ENCODE data around the gene LAMTOR2. TPM values are rescaled to one million over a fixed set of nuclear protein-coding genes. Genes with fewer than 3 reads are reported as not detected.

Gene LAMTOR2
- total RNA-seq, 1 experiment from 2014 or later: 60.2 TPM

DNA sequence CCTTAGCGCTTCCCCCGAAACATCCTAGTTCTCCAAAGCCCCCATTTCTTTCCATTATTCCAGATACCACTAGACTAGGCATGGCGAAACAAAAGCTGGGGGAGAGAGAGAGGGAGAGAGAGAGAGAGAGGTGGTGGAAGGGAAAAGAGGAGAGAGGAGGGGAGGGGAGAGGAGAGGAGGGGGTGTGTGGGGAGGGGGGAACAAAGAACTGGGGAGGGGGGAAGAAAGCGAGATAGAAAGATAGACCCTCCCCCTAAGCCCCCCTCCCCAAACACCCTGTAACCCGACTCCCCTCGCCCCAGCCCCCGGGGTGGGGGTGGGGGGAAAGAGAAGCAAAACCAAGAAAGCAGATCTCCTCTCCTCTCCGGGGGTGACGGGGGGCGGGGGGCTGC is 27.3 kb downstream of the LAMTOR2 start:
- no peak overlapping the region for H2AFZ ChIP-seq (ENCODE audit: low read depth, low read length, poor library complexity, severe bottlenecking)

DNA sequence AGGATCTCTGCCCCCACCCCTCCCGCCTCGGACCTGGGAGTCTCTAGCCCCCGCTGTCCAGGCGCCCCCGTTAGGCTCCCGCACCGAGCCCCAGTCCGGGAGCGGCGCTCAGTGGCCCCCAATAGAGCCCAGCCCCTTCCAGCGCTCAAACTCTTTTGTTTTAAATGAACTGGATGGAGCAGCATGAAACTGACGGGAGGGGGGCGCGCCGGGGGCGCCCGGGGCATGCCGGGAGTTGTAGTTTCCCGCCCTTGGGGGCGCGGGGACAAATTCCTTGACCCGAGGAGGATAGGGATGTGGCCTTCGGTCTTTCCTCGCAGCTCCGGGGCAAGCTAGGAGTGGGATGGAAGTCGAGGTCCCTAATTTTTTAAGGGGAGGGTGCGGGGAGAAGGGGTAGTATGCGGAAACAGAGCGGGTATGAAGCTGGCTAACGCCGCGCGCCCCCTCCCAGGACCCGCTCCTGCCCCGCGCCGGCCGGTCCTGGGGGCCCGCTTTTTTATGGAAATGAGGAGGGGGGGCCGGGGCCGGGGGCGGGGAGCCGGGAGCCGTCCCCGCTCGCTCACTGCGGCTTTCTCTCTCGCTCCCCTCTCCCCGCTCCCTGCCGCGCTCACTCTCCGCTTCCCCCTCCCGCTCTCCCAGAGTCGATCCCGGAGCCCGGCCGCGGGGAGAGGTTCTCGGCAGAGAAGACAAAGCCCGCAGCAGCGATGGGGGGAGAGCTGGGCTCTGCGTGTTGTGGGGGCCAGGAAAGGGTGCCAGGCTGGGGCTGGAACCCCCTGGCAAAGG is 27.9 kb downstream of the LAMTOR2 start, which contains the start of gene MEX3A:
TSS of gene MEX3A (minus strand) at position 157 of the 783 bp plus-strand sequence. CDS start 467 bp downstream, outside the sequence.
- H3K4me3 ChIP-seq (replicated peaks in 1 of 2; ENCODE audit: low read depth in 1 of 2, low read length in 2 of 2): peak within 1 kb of the TSS; percentile 73 to 81
- peak within 1 kb of the TSS; percentile 52 for H2AFZ ChIP-seq (ENCODE audit: low read depth, low read length, poor library complexity, severe bottlenecking)
- peak within 1 kb of the TSS; percentile 72 for H3K9ac ChIP-seq (ENCODE audit: low read length)
- peak within 1 kb of the TSS; percentile 96 for H3K4me2 ChIP-seq (ENCODE audit: low read length)
- H4K20me1 ChIP-seq (ENCODE audit: insufficient read depth): no peaks in the 10 kb centered on the region
- no peaks in the 10 kb centered on the region for H3K27me3 ChIP-seq (ENCODE audit: insufficient read depth, low read length)
- H3K9me2 ChIP-seq (ENCODE audit: insufficient read depth): no peaks in the 10 kb centered on the region
- RAD21 ChIA-PET (ENCODE audit: low non-redundant PET in 1 of 2, low total read pairs in 2 of 2, uncharacterized antibody in 2 of 2, unreplicated experiment in 2 of 2): no interaction called here
- CTCF ChIA-PET: interaction anchor here (0.6 to 1.3 kb wide), 5 partner anchors 14 to 130 kb away, joined by 3 to 4 read pairs (median 3); partner anchors contain the start of gene PMF1
- H3K27ac ChIP-seq (ENCODE audit: low read depth, low read length): peak within 1 kb of the TSS; percentile 15
- no peaks in the 10 kb centered on the region for H3K79me2 ChIP-seq (ENCODE audit: insufficient read depth, low read length)
- DNase-seq (ENCODE audit: low read depth, low spot score): no peak
- ATAC-seq: peak; percentile 81
- BruUV-seq (replicated peaks): no TSS peak
- H3K4me1 ChIP-seq (ENCODE audit: control insufficient read depth in 1 of 2, insufficient read depth in 2 of 2, low read length in 2 of 2): peaks cover 13 to 33% of the 10 kb centered on the region in 2 experiments; a peak in 3 of 4 replicates
- H3K9me3 ChIP-seq (ENCODE audit: control insufficient read depth in 1 of 2, insufficient read depth in 1 of 2, low read depth in 1 of 2, low read length in 2 of 2): no peaks in the 10 kb centered on the region
- H3K36me3 ChIP-seq (ENCODE audit: control insufficient read depth in 1 of 2, insufficient read depth in 2 of 2, low read length in 2 of 2): no peaks in the 10 kb centered on the region
- POLR2A ChIA-PET: no interaction called here
- intact Hi-C loops (cut with micrococcal nuclease): no loop called here
- TF ChIP-seq, protein P1, sequence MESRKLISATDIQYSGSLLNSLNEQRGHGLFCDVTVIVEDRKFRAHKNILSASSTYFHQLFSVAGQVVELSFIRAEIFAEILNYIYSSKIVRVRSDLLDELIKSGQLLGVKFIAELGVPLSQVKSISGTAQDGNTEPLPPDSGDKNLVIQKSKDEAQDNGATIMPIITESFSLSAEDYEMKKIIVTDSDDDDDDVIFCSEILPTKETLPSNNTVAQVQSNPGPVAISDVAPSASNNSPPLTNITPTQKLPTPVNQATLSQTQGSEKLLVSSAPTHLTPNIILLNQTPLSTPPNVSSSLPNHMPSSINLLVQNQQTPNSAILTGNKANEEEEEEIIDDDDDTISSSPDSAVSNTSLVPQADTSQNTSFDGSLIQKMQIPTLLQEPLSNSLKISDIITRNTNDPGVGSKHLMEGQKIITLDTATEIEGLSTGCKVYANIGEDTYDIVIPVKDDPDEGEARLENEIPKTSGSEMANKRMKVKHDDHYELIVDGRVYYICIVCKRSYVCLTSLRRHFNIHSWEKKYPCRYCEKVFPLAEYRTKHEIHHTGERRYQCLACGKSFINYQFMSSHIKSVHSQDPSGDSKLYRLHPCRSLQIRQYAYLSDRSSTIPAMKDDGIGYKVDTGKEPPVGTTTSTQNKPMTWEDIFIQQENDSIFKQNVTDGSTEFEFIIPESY (IDR thresholded peaks at IDR 0.05; ENCODE audit: extremely low read depth, insufficient replicate concordance, low read length): peak; percentile 42
- TF ChIP-seq, protein P2, sequence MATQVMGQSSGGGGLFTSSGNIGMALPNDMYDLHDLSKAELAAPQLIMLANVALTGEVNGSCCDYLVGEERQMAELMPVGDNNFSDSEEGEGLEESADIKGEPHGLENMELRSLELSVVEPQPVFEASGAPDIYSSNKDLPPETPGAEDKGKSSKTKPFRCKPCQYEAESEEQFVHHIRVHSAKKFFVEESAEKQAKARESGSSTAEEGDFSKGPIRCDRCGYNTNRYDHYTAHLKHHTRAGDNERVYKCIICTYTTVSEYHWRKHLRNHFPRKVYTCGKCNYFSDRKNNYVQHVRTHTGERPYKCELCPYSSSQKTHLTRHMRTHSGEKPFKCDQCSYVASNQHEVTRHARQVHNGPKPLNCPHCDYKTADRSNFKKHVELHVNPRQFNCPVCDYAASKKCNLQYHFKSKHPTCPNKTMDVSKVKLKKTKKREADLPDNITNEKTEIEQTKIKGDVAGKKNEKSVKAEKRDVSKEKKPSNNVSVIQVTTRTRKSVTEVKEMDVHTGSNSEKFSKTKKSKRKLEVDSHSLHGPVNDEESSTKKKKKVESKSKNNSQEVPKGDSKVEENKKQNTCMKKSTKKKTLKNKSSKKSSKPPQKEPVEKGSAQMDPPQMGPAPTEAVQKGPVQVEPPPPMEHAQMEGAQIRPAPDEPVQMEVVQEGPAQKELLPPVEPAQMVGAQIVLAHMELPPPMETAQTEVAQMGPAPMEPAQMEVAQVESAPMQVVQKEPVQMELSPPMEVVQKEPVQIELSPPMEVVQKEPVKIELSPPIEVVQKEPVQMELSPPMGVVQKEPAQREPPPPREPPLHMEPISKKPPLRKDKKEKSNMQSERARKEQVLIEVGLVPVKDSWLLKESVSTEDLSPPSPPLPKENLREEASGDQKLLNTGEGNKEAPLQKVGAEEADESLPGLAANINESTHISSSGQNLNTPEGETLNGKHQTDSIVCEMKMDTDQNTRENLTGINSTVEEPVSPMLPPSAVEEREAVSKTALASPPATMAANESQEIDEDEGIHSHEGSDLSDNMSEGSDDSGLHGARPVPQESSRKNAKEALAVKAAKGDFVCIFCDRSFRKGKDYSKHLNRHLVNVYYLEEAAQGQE (IDR thresholded peaks at IDR 0.05; ENCODE audit: low read depth): no peak
- TF ChIP-seq POLR2AphosphoS5 (IDR thresholded peaks at IDR 0.05; ENCODE audit: low read depth, low read length) (peak; percentile 49), SRF (IDR thresholded peaks at IDR 0.05; ENCODE audit: low read depth) (no peak), YY1 (IDR thresholded peaks at IDR 0.05; ENCODE audit: extremely low read depth, insufficient replicate concordance, low read depth, low read length) (peak; percentile 70), CEBPB (IDR thresholded peaks at IDR 0.05; ENCODE audit: low read depth) (no peak), ELF1 (IDR thresholded peaks at IDR 0.05; ENCODE audit: borderline replicate concordance, low read depth) (no peak; the same call in 1 of the 2 replicates), EGR1 (IDR thresholded peaks at IDR 0.05; ENCODE audit: low read depth) (no peak), SIN3A (IDR thresholded peaks at IDR 0.05; ENCODE audit: low read depth) (no peak), FOSL1 (IDR thresholded peaks at IDR 0.05; ENCODE audit: low read depth) (no peak)

More for the DNA sequence above, 27.3 kb downstream of the LAMTOR2 start:
- no peaks in the 10 kb centered on the region for H3K27me3 ChIP-seq (ENCODE audit: insufficient read depth, low read length)
- no peaks in the 10 kb centered on the region for H3K36me3 ChIP-seq (ENCODE audit: control insufficient read depth in 1 of 2, insufficient read depth in 2 of 2, low read length in 2 of 2)
- ATAC-seq: no peak
- no TSS peak for BruUV-seq (replicated peaks)
- no peaks in the 10 kb centered on the region for H3K79me2 ChIP-seq (ENCODE audit: insufficient read depth, low read length)
- intact Hi-C loops (cut with micrococcal nuclease): no loop called here
- POLR2A ChIA-PET: no interaction called here
- RAD21 ChIA-PET (ENCODE audit: low non-redundant PET in 1 of 2, low total read pairs in 2 of 2, uncharacterized antibody in 2 of 2, unreplicated experiment in 2 of 2): no interaction called here
- H3K9ac ChIP-seq (ENCODE audit: low read length): peak overlapping the region; percentile 72
- no peaks in the 10 kb centered on the region for H3K9me3 ChIP-seq (ENCODE audit: control insufficient read depth in 1 of 2, insufficient read depth in 1 of 2, low read depth in 1 of 2, low read length in 2 of 2)
- no peak for TF ChIP-seq EGR1 (IDR thresholded peaks at IDR 0.05; ENCODE audit: low read depth)
- no peak for TF ChIP-seq ZFX (IDR thresholded peaks at IDR 0.05)
- TF ChIP-seq ELF1 (IDR thresholded peaks at IDR 0.05; ENCODE audit: borderline replicate concordance, low read depth): no peak
- TF ChIP-seq, protein P3, sequence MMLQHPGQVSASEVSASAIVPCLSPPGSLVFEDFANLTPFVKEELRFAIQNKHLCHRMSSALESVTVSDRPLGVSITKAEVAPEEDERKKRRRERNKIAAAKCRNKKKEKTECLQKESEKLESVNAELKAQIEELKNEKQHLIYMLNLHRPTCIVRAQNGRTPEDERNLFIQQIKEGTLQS (IDR thresholded peaks at IDR 0.05): no peak
- TF ChIP-seq TCF7L2 (IDR thresholded peaks at IDR 0.05; ENCODE audit: borderline replicate concordance, extremely low read depth, insufficient read depth, insufficient read length): no peak
- H3K4me2 ChIP-seq (ENCODE audit: low read length): peak overlapping the region; percentile 96
- peak overlapping the region; percentile 15; the same call in 1 of the 2 replicates for H3K27ac ChIP-seq (ENCODE audit: low read depth, low read length)
- CTCF ChIA-PET: interaction anchor here (1.1 to 1.3 kb wide), 3 partner anchors 15 to 131 kb away, joined by 3 to 4 read pairs (median 3); partner anchors contain the start of gene PMF1
- peak overlapping the region; percentile 73 to 81 for H3K4me3 ChIP-seq (replicated peaks in 1 of 2; ENCODE audit: low read depth in 1 of 2, low read length in 2 of 2)
- DNase-seq (ENCODE audit: low read depth, low spot score): no peak
- H3K9me2 ChIP-seq (ENCODE audit: insufficient read depth): no peaks in the 10 kb centered on the region
- no peaks in the 10 kb centered on the region for H4K20me1 ChIP-seq (ENCODE audit: insufficient read depth)
- peaks cover 10 to 32% of the 10 kb centered on the region in 2 experiments; a peak in 3 of 4 replicates for H3K4me1 ChIP-seq (ENCODE audit: control insufficient read depth in 1 of 2, insufficient read depth in 2 of 2, low read length in 2 of 2)

All from HCT116 (cell line).